ENCODE results near the gene KRTAP13-4. TPM values are rescaled to one million over a fixed set of nuclear protein-coding genes. Genes with fewer than 3 reads are reported as not detected.

KRTAP13-4 gene
- total and polyA plus RNA-seq, 2 of the 8 experiments (the other 6 are each of a cell fraction or from before 2014, with no cell fraction given) = 1.2 TPM; not detected in 1

- Histone ChIP-seq H3K9ac (replicated peaks in 1 of 4; ENCODE audit: extremely low read depth in 1 of 4, low read depth in 3 of 4, low read length in 3 of 4) (no peak overlapping the region), H2BK20ac (ENCODE audit: low read length) (no peak overlapping the region), H2AK5ac (ENCODE audit: low read depth, low read length) (no peak overlapping the region), H3K9me3 (ENCODE audit: insufficient read depth in 2 of 2, low read depth in 1 of 2, low read length in 1 of 2) (no peaks in the 10 kb centered on the region), H4K91ac (replicated peaks; ENCODE audit: insufficient read length, low read length) (no peak overlapping the region), H3K14ac (ENCODE audit: insufficient read length) (no peak overlapping the region), H4K5ac (ENCODE audit: insufficient read length, low read depth, low read length) (no peak overlapping the region), H3K79me1 (ENCODE audit: low read depth, low read length) (no peaks in the 10 kb centered on the region), H3K56ac (replicated peaks; ENCODE audit: insufficient read length, low read depth, low read length) (no peak overlapping the region), H3K36me3 (ENCODE audit: control insufficient read depth in 2 of 4, insufficient read depth in 4 of 4, low read length in 3 of 4) (no peaks in the 10 kb centered on the region), H3K23me2 (ENCODE audit: low read depth, low read length) (no peaks in the 10 kb centered on the region), H2BK120ac (replicated peaks; ENCODE audit: low read depth, low read length) (no peak overlapping the region), H3K27me3 (replicated peaks in 1 of 4; ENCODE audit: control insufficient read depth in 3 of 4, extremely low read depth in 1 of 4, insufficient read depth in 3 of 4, low read length in 3 of 4) (no peaks in the 10 kb centered on the region), H2AFZ (ENCODE audit: low read length) (no peak overlapping the region), H2BK15ac (ENCODE audit: low read length) (no peak overlapping the region), H3K27ac (ENCODE audit: low read depth, low read length) (no peak overlapping the region), H3K4ac (replicated peaks; ENCODE audit: insufficient read length, low read depth, low read length) (no peak overlapping the region), H2BK12ac (ENCODE audit: low read depth, low read length) (no peak overlapping the region), H3K18ac (ENCODE audit: extremely low read depth, low read length) (no peak overlapping the region), H4K8ac (ENCODE audit: extremely low read depth, insufficient read depth, low read length) (no peak overlapping the region), H3K4me2 (ENCODE audit: insufficient read depth in 1 of 2, low read depth in 2 of 2, low read length in 2 of 2) (no peak overlapping the region), H2BK5ac (ENCODE audit: low read depth, low read length) (no peak overlapping the region), H3K79me2 (ENCODE audit: control insufficient read depth in 1 of 2, insufficient read depth in 2 of 2, low read length in 2 of 2) (no peaks in the 10 kb centered on the region), H3K4me3 (ENCODE audit: extremely low read depth in 1 of 4, insufficient read depth in 2 of 4, low read depth in 3 of 4, low read length in 4 of 4) (no peak overlapping the region), H3K23ac (ENCODE audit: insufficient read length) (no peak overlapping the region), H4K20me1 (replicated peaks in 1 of 2; ENCODE audit: control insufficient read depth in 1 of 2, insufficient read depth in 2 of 2, low read length in 2 of 2) (no peaks in the 10 kb centered on the region), H3K4me1 (replicated peaks in 1 of 4; ENCODE audit: control insufficient read depth in 3 of 4, insufficient read depth in 4 of 4, low read length in 3 of 4) (no peaks in the 10 kb centered on the region; a peak in 1 of 7 replicates)
- no peak for DNase-seq (ENCODE audit: low read depth in 1 of 2, low spot score in 2 of 2)
- POLR2A ChIA-PET (ENCODE audit: partially characterized antibody) = no interaction called here
- 95% methylated on average over 3 of the region's 3 CpGs; no CpG with 5 or more reads in 1 of the 2 experiments for WGBS, 2 experiments (ENCODE audit: extremely low coverage in 1 of 2, insufficient coverage in 1 of 2, insufficient read length in 1 of 2, insufficient replicate concordance in 2 of 2, low coverage in 1 of 2, low lambda C conversion rate in 2 of 2, missing lambda C conversion rate in 1 of 2)
- no peak for FAIRE-seq
- CTCF ChIA-PET (ENCODE audit: partially characterized antibody) = no interaction called here
- TF ChIP-seq POLR2A (IDR thresholded peaks at IDR 0.05; ENCODE audit: control extremely low read depth in 1 of 2, low read depth in 2 of 2, low read length in 2 of 2) = no peak
Measured at GRCh38 chr21:30437010-30437565, 7.1 kb downstream of the KRTAP13-4 start.

Data from H1 (cell line).